Measurements from ENCODE around the gene RAP1GAP.

DNA sequence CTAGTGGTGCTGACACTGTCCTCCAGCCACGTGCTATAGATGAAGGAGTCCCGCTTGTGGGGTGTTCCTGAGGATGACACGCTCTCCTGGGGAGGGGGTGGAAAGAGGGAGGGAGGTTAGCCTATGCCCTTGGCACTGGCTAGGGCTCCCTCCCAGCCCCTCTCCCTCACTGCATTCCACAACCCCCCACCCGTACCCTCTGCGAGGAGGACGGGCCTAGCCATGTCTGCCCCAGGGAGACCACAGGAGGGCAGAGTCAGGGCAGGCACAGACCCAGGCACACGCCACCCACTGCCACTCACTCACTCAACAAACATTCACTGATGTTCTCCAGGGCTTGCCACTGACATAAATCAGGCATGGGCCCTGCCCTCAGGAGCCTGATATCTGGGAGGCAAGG is 70.7 kb downstream of the RAP1GAP start:
- TF ChIP-seq, protein P1, sequence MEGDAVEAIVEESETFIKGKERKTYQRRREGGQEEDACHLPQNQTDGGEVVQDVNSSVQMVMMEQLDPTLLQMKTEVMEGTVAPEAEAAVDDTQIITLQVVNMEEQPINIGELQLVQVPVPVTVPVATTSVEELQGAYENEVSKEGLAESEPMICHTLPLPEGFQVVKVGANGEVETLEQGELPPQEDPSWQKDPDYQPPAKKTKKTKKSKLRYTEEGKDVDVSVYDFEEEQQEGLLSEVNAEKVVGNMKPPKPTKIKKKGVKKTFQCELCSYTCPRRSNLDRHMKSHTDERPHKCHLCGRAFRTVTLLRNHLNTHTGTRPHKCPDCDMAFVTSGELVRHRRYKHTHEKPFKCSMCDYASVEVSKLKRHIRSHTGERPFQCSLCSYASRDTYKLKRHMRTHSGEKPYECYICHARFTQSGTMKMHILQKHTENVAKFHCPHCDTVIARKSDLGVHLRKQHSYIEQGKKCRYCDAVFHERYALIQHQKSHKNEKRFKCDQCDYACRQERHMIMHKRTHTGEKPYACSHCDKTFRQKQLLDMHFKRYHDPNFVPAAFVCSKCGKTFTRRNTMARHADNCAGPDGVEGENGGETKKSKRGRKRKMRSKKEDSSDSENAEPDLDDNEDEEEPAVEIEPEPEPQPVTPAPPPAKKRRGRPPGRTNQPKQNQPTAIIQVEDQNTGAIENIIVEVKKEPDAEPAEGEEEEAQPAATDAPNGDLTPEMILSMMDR (IDR thresholded peaks at IDR 0.05), result no peak
- TF ChIP-seq EZH2 (IDR thresholded peaks at IDR 0.05) (no peak), EZH2phosphoT487 (IDR thresholded peaks at IDR 0.05) (no peak)
